GM18505 (cell line): Measurements from ENCODE around the gene CRTC1.

ENCODE experiments used
- ATAC-seq: cut with Tn5 transposase; IDR thresholded peaks from one replicate; pipeline ENCODE4 v1.9.1; 2021; ENCODE audit not compliant: unreplicated experiment
- POLR2A ChIP-seq: IDR thresholded peaks from 4 replicates; pipeline ENCODE4 v1.6.1; 2011; ENCODE audit warnings: borderline replicate concordance; ENCODE audit not compliant: insufficient read depth, insufficient read length; ENCODE audit errors: extremely low read depth

Gene CRTC1

DNA sequence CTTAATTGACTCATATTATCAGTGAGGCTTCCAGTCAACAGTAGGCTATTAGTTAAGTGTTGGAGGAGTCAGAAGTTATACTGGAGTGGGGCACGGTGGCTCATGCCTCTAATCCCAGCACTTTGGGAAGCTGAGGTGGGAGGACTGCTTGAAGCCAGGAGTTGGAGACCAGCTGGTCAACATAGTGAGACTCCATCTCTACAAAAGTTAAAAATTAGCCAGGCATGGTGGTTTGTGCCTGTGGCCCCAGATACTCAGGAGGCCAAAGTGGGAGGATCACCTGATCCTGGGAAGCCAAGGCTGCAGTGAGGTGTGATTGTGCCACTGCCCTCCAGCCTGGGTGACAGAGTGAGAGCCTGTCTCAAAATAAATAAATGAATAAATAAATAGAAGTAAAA is 54.5 kb downstream of the CRTC1 start:
- TF ChIP-seq POLR2A = no peak
- ATAC-seq = no peak

DNA sequence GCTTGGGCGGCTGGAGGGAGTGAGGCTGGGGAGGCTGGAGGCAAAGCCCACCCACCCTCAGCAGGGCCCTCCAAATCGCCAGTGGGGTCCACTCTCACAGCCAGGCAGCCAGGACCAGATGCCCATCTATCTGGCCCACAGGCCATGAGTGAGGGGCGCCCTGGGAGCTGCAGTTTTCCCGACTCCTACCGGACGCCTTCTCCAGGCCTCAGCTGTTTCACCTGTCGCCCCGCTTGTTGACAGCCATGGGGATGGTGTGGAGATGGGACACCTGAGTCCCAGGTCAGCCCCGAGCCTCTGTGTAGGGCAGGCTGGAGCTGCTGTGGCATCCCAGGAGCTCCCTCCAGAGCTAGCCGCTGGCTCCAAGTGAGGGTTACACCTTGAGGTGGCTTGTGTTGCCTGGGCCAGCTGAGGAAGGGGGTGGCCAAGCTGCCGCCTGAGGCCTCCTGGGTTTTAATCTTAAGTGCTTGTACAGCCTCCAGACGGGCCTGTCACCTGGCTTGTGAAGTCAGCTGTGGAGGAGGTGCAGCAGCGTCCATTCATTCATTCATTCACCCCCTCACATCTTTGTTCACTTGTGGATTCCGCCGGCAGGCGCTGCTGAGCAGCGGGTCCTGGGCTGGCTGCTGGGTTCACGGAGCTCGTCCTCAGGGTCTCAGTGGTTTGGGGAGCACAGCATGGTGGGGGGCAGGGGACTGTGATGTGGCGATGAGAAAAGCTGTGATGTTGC is 55.6 kb downstream of the CRTC1 start:
- TF ChIP-seq POLR2A = no peak
- no peak for ATAC-seq

DNA sequence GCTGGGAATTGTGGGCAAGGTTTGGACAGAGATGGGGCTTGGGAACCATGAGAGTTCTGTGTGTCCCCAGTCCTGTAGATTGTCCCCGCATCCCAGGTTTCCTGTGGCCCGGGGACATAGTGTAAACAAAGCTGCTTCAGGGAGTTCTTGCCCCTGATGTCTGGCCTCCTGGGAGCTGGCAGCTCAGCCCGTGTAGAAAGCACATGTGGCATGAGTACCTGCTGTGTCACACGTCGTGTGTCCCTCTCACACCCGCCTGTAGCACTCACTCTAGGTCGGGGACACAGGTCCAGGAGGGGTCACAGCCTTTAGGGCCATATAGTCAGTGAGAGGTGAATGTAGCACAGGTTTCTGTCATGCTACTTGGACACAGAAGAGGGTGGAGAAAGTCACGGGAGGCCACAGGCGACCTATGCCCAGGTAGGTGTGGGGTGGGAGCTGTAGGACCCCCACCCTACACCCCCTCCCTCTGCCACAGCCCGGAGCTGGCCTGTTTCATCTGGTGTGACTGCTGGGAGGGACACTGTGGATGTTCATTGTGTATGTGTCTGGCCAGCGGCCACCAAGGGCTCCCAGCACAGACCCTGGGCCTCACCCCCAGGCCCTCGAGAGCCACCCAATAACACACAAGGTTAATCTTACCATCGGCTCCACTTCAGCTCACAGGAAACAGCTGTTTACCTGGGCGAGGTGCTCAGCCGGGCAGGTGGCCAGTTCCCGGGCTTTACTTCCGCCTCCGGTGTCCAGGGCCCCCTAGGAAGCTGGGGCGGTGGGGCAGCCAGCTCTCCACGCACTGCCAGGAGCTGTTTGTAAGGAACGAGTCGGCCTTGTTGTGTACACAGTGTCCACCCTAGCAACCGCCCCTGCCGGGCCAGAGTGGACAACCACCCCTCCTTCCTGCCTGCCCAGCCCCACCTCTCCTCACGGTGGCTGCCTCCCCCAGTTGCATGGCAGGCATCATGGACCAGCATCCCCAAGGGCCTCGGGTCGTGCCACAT is 57.9 kb downstream of the CRTC1 start:
- TF ChIP-seq POLR2A = no peak

GRCh38 chr19:18742324-18742723 is 58.8 kb downstream of the CRTC1 start:
- no peak for TF ChIP-seq POLR2A
- ATAC-seq = no peak

More for the DNA sequence above, 57.9 kb downstream of the CRTC1 start:
- ATAC-seq = no peak

DNA sequence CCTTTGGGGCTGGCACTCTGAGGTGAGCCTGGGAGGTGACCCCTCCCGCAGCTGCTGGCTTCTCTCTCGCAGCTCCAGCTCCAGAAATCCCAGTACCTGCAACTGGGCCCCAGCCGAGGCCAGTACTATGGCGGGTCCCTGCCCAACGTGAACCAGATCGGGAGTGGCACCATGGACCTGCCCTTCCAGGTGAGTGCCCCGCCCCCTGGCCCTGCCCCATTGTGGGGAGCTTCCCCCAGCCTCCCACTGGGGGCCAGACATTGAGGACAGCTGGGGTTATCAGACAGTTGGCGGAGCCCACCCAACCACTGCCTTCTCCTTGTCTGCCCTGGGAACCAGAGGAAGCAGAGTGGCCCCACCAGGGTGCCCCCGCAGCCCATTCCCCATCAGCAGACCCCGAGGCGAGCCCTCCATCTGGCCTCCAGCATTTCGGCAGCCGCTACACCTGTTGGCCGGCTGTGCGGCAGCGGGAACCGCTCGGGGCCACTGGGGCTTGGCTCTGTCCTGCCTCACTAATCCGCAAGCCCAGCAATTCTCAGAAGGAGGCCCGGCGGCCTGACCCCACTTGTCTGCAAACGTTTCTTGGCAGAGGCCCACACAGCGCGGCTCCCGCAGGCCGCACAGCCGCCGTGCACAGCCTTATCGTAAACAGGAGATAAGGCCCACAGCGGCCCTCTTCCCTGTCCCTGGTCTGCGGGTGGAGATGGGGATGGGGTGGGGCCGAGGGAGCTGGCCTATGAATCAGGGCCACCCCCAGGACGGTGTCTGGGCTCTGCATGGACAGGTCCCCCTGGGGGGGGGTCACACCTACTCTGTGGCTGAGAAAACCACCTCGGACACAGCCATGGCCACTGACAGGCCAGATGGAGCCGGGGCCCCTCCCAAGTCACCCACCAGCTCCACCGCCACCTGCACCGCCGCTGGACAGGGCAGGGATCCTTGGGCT is 59.6 kb downstream of the CRTC1 start:
- ATAC-seq = no peak
- no peak for TF ChIP-seq POLR2A

GRCh38 chr19:18743784-18744418 is 60.4 kb downstream of the CRTC1 start:
- TF ChIP-seq POLR2A = no peak
- no peak for ATAC-seq

GRCh38 chr19:18745012-18745735 is 61.7 kb downstream of the CRTC1 start:
- no peak for ATAC-seq
- TF ChIP-seq POLR2A = no peak

- ATAC-seq = no peak
- no peak for TF ChIP-seq POLR2A
These were observed 62.5 kb downstream of the CRTC1 start for GRCh38 chr19:18745931-18746330.

DNA sequence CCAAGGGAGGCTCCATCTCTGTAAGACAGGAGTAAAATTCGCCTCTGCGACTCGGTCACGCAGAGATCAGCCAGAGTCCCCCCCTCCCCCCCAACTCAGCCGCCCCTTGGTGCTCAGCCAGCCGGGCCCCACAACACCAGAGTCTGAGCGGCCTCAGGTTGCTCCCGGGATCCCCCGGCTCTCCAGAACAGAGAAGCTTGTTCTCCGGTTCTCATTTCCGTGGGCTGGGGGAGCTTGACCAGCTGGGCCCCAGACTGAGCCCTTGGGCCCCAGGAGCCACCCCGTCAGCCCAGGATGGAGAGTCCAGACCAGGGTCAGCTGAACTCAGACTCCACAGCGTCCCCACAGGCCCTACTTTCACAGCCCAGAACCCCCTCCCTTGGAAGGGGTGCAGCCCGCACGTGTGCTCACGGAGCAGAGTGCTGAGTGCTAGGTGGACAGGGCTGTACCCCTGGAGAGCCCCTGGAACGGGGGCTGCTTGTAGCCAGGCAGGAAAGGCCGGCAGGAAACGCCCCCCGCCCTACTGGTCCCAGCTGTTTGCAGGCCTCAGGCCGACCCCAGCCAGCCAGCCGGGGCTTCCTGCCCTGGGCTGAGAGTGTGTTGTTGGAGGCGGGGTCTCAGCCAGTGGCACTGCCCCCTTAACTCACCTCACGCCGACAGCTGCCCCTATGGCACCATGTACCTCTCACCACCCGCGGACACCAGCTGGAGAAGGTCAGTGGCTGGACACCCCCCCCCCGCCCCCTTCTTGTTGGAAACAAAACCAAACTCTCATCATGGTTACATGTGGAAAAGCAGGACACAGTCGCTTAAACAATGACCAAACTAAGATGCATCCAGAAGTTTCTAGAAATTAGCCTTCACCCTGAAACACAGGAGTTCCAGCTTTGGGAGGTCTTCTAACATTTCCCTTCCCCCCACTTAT is 63.2 kb downstream of the CRTC1 start:
- no peak for TF ChIP-seq POLR2A
- no peak for ATAC-seq

DNA sequence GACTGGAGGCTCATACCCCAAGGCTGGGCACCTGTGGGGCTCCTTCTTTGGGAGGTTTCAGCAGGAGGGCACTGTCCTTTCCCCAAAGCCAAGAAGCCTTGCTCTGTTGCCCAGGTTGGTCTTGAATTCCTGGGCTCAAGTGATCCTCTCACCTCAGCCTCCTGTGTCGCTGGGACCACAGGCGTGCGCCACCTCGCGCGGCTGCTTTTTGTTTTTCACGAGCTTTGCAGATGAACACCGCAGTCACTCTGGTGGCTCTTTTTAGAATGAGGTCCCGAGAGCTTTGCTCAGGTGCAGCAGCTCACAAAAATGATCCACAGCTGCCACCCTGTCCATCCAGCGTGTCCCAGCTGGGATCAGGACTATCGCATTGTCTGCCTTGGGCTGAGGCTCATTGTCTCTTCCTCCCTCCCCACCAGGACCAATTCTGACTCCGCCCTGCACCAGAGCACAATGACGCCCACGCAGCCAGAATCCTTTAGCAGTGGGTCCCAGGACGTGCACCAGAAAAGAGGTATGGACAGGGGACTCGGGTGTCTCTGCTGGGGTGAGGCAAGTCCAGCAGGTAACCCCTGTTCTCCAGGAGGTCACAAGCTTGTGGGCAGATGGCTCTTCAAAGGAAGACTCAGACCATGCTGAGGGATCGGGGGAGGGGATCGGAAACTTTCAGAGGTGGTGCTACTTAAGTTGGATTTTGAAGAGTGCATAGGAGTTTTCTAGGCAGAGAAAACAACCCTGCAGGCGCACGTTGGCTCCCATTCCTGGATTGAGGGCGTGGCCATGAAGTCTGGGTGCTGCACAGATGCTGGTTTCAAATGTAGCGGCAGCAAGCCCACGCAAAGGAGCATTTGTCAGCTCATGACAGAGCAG is 66.1 kb downstream of the CRTC1 start:
- no peak for TF ChIP-seq POLR2A
- no peak for ATAC-seq
